HS-27A (cell line): Measurements from ENCODE around the gene CPNE9.

Source experiments
- DNase-seq: peaks from one replicate; pipeline ENCODE4 v3.0.0-alpha.2; 2012; ENCODE audit warnings: low read depth, missing footprints

Gene CPNE9

GRCh38 chr3:9778143-9779074 lies 74.8 kb downstream of the CPNE9 start:
- no peak for DNase-seq

DNA sequence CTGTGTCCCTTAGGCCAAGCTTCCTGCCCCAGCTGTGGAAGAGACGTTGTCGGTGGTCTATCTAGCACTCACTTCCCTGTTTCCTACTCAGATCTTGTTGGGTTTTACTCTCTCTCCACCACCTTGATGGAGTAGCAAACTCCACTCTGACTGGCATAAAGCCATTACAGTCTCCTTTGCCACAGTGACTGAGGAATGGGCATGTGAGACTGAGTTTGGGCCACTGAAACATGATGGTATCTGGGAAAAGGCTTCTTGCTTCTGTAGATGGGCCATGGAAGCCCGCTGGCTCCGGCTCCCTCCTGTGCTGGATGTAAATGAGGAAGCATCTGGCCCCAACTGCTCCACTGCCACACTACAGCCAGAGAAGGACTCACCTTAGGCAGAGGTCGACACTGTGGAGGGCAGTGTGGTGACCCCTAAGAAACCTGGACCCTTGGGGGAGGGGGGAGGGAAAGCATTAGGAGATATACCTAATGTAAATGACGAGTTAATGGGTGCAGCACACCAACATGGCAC lies 75.5 kb downstream of the CPNE9 start:
- DNase-seq, result no peak
